Measurements from ENCODE around the gene CAMK2B.

Gene CAMK2B

DNA sequence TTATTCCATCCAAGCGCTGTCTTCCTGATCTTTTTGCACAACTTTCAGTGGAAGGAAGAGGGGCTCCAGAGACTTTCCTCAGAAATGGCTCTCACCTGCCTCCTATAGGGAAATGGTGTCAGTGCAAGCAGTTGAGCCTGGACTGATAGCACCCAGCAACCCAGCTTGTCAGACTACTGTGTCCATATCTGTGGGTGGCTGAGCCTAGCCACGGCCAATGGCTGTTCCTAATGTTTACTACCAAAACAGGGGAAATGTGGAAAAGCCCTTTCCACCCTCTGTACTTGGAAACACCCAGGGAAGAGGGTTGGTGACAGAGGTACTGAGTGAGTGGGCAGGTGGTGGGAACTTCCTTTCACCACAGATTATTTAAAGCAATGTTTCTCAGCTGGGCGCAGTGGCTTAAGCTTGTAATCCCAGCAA, 128.9 kb downstream of the CAMK2B start:
- H3K4me1 ChIP-seq (ENCODE audit: control insufficient read depth, insufficient read depth, low read length) = peaks cover 6% of the 10 kb centered on the region
- no peak overlapping the region for H3K9ac ChIP-seq (ENCODE audit: low read depth, low read length)
- H3K4me2 ChIP-seq (ENCODE audit: low read length) = no peak overlapping the region
- H3K9me3 ChIP-seq (replicated peaks; ENCODE audit: low read length) = no peaks in the 10 kb centered on the region
- H3K4me3 ChIP-seq (ENCODE audit: low read length) = no peak overlapping the region
- H3K36me3 ChIP-seq (ENCODE audit: insufficient read depth, low read length) = no peaks in the 10 kb centered on the region
- H3K27me3 ChIP-seq (ENCODE audit: control insufficient read depth, insufficient read depth, low read length) = peaks cover 6% of the 10 kb centered on the region

DNA sequence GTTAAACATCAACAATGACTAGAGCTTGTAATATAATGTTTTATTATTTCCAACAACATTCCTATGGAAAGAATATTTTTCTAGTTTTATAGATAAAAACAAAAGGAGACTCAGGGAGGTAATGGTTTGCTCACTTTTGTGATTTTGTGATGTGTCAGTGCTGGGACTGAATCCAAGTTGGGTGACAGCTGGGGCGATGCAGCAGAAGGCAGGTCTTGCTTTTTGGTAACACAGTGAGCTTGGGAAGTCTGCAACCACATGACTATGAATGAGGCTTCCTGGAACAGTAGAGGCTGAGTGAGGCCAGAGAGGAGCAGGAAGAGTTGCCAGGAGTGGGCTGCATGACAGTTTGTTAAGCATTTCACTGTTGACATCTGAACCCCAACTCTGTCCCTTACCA, 129.5 kb downstream of the CAMK2B start:
- peaks cover 6% of the 10 kb centered on the region for H3K27me3 ChIP-seq (ENCODE audit: control insufficient read depth, insufficient read depth, low read length)
- H3K36me3 ChIP-seq (ENCODE audit: insufficient read depth, low read length) = no peaks in the 10 kb centered on the region
- H3K9me3 ChIP-seq (replicated peaks; ENCODE audit: low read length) = no peaks in the 10 kb centered on the region
- no peak overlapping the region for H3K4me3 ChIP-seq (ENCODE audit: low read length)
- no peak overlapping the region for H3K4me2 ChIP-seq (ENCODE audit: low read length)
- H3K4me1 ChIP-seq (ENCODE audit: control insufficient read depth, insufficient read depth, low read length) = peaks cover 6% of the 10 kb centered on the region
- H3K9ac ChIP-seq (ENCODE audit: low read depth, low read length) = no peak overlapping the region

GRCh38 chr7:44194562-44195145, 130.7 kb downstream of the CAMK2B start:
- Histone ChIP-seq H3K4me2 (ENCODE audit: low read length) (no peak overlapping the region), H3K9ac (ENCODE audit: low read depth, low read length) (no peak overlapping the region), H3K27me3 (ENCODE audit: control insufficient read depth, insufficient read depth, low read length) (peaks cover 11% of the 10 kb centered on the region), H3K9me3 (replicated peaks; ENCODE audit: low read length) (no peaks in the 10 kb centered on the region), H3K4me1 (ENCODE audit: control insufficient read depth, insufficient read depth, low read length) (peaks cover 6% of the 10 kb centered on the region), H3K4me3 (ENCODE audit: low read length) (no peak overlapping the region), H3K36me3 (ENCODE audit: insufficient read depth, low read length) (no peaks in the 10 kb centered on the region)

DNA sequence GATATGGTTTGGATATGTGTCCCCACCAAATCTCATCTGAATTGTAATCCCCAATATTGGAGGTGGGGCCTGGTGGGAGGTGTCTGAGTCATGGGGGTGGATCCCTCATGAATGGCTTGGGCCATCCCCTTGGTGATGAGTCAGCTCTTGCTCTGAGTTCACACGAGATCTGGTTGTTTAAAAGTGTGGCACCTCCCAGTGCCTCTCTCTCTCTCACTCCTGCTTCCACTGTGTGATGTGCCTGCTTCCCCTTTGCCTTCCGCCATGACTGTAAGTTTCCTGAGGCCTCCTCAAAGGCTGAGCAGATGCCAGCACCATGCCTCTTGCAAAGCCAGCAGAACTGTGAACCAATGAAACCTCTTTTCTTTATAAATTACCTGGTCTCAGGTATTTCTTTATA, 131.3 kb downstream of the CAMK2B start:
- H3K4me3 ChIP-seq (ENCODE audit: low read length) = no peak overlapping the region
- no peaks in the 10 kb centered on the region for H3K9me3 ChIP-seq (replicated peaks; ENCODE audit: low read length)
- H3K4me2 ChIP-seq (ENCODE audit: low read length) = no peak overlapping the region
- no peaks in the 10 kb centered on the region for H3K36me3 ChIP-seq (ENCODE audit: insufficient read depth, low read length)
- H3K27me3 ChIP-seq (ENCODE audit: control insufficient read depth, insufficient read depth, low read length) = peaks cover 11% of the 10 kb centered on the region
- no peak overlapping the region for H3K9ac ChIP-seq (ENCODE audit: low read depth, low read length)
- peaks cover 6% of the 10 kb centered on the region for H3K4me1 ChIP-seq (ENCODE audit: control insufficient read depth, insufficient read depth, low read length)

GRCh38 chr7:44193011-44193802, 132.2 kb downstream of the CAMK2B start:
- no peak overlapping the region for H3K9ac ChIP-seq (ENCODE audit: low read depth, low read length)
- H3K4me1 ChIP-seq (ENCODE audit: control insufficient read depth, insufficient read depth, low read length) = peaks cover 6% of the 10 kb centered on the region
- H3K4me3 ChIP-seq (ENCODE audit: low read length) = no peak overlapping the region
- H3K9me3 ChIP-seq (replicated peaks; ENCODE audit: low read length) = no peaks in the 10 kb centered on the region
- no peak overlapping the region for H3K4me2 ChIP-seq (ENCODE audit: low read length)
- peaks cover 18% of the 10 kb centered on the region for H3K27me3 ChIP-seq (ENCODE audit: control insufficient read depth, insufficient read depth, low read length)
- H3K36me3 ChIP-seq (ENCODE audit: insufficient read depth, low read length) = no peaks in the 10 kb centered on the region

DNA sequence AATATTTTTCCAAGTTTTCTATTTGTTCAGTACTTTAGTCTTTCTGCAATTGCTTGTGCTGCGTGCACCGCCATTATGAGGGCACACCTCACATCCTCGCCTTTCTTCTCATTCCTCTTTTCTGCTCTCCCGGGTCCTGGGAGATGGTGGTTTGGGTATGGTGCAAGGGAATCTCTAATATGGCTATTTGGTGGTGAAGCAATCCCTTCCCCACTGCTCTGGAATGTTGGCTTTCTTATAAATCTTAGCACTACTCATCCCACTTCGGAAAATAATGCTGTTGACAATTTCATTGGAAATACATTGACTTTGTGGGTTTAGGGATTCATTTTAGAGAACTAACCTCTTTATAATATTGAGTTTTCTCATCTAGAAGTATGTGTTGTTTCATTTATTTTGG, 134.2 kb downstream of the CAMK2B start:
- Histone ChIP-seq H3K4me1 (ENCODE audit: control insufficient read depth, insufficient read depth, low read length) (peaks cover 5% of the 10 kb centered on the region), H3K9ac (ENCODE audit: low read depth, low read length) (no peak overlapping the region), H3K27me3 (ENCODE audit: control insufficient read depth, insufficient read depth, low read length) (peaks cover 27% of the 10 kb centered on the region), H3K36me3 (ENCODE audit: insufficient read depth, low read length) (no peaks in the 10 kb centered on the region), H3K9me3 (replicated peaks; ENCODE audit: low read length) (no peaks in the 10 kb centered on the region), H3K4me2 (ENCODE audit: low read length) (no peak overlapping the region), H3K4me3 (ENCODE audit: low read length) (no peak overlapping the region)

DNA sequence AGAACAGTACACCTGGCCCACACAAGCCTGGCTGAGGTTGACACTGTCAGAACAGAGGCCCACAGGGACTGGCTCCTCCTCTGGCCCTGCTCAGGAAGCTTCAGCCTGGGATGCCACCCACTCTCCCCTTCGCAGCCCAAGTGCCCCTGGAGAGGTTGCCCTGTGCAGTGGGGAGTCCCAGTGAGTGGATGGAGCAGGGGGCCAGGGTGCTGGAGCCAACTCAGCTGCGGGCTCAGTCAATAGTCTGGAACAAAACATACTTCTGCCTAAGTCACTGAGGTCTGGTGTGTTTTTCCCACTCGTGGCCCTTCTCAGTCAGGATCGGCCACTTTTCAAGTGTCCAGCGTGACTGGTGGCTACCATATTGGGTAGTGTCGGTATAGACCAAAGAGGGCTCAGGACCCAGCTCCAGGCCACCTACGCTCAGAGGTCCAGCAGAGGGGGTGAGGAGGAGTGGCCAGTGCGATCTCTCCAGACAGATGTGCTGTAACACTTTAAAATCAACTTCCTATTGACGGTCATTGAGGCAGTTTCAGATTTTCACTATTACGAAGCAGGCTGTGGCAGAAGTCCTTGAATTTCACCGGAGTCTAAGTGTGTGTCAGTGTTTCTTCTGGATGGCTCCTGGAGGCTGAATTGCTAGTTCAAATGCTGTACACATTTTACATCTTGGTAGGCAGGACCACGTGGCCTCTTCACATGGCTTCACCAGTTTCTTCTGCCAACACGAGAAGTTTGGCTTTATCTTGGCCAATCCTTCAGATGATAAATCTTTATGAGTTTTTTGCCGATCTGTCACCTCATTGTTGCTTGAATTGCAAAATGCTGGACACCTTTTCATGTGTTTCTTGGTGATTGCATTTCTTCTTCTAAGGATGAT, 135.2 kb downstream of the CAMK2B start:
- Histone ChIP-seq H3K36me3 (ENCODE audit: insufficient read depth, low read length) (no peaks in the 10 kb centered on the region), H3K4me1 (ENCODE audit: control insufficient read depth, insufficient read depth, low read length) (peaks cover 3% of the 10 kb centered on the region), H3K4me3 (ENCODE audit: low read length) (no peak overlapping the region), H3K9me3 (replicated peaks; ENCODE audit: low read length) (no peaks in the 10 kb centered on the region), H3K4me2 (ENCODE audit: low read length) (no peak overlapping the region), H3K27me3 (ENCODE audit: control insufficient read depth, insufficient read depth, low read length) (peaks cover 27% of the 10 kb centered on the region), H3K9ac (ENCODE audit: low read depth, low read length) (no peak overlapping the region)

DNA sequence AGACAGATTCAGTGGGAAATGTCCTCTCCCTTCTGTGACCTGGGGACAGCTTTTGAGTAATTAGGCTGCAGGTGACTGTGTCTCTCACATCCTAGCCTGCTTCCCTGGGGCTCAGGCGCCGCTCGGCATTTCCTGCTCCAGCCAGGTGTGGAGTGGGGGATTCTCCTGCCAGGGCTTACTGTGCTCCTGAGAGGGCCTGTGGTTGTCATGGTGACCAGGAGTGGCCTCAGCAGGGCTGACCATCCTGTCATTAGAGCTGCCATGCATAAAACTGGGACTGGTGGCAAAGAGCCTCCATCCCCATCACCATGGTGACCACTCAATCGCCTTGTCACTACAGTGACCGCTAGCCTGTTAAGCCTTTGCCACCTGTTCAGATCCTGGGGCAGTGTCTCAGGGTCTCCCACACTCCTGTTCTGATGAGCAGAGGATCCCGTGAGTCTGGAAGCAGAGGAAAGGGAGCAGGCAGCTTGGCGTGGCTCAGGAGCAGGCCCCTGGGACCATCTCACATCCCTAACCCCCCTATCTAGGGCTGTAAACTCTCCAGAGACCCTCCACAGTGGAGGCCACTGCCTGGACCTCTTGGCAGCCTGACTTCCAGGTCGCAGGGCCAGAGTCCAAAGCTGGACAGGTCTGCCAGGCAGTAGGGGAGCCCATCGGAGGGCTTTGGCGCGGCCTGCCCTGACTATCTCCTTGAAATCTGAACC, 136.0 kb downstream of the CAMK2B start, which contains the start of gene GCK:
TSS of gene GCK (minus strand) at position 154 of the 707 bp plus-strand sequence. CDS start 486 bp downstream, outside the sequence.
- Histone ChIP-seq H3K9ac (ENCODE audit: low read depth, low read length) (no peak within 1 kb of the TSS), H3K27me3 (ENCODE audit: control insufficient read depth, insufficient read depth, low read length) (peaks cover 27% of the 10 kb centered on the region)

GRCh38 chr7:44188480-44189225, 136.7 kb downstream of the CAMK2B start:
- H3K4me3 ChIP-seq (ENCODE audit: low read length) = no peak overlapping the region
- no peak overlapping the region for H3K9ac ChIP-seq (ENCODE audit: low read depth, low read length)
- H3K4me2 ChIP-seq (ENCODE audit: low read length) = no peak overlapping the region
- no peaks in the 10 kb centered on the region for H3K36me3 ChIP-seq (ENCODE audit: insufficient read depth, low read length)
- H3K4me1 ChIP-seq (ENCODE audit: control insufficient read depth, insufficient read depth, low read length) = peaks cover 17% of the 10 kb centered on the region
- H3K9me3 ChIP-seq (replicated peaks; ENCODE audit: low read length) = no peaks in the 10 kb centered on the region
- H3K27me3 ChIP-seq (ENCODE audit: control insufficient read depth, insufficient read depth, low read length) = peaks cover 27% of the 10 kb centered on the region

More for the DNA sequence above, 136.0 kb downstream of the CAMK2B start, which contains the start of gene GCK:
- Histone ChIP-seq H3K4me1 (ENCODE audit: control insufficient read depth, insufficient read depth, low read length) (peaks cover 11% of the 10 kb centered on the region), H3K9me3 (replicated peaks; ENCODE audit: low read length) (no peaks in the 10 kb centered on the region), H3K4me3 (ENCODE audit: low read length) (no peak within 1 kb of the TSS), H3K4me2 (ENCODE audit: low read length) (no peak within 1 kb of the TSS), H3K36me3 (ENCODE audit: insufficient read depth, low read length) (no peaks in the 10 kb centered on the region)

DNA sequence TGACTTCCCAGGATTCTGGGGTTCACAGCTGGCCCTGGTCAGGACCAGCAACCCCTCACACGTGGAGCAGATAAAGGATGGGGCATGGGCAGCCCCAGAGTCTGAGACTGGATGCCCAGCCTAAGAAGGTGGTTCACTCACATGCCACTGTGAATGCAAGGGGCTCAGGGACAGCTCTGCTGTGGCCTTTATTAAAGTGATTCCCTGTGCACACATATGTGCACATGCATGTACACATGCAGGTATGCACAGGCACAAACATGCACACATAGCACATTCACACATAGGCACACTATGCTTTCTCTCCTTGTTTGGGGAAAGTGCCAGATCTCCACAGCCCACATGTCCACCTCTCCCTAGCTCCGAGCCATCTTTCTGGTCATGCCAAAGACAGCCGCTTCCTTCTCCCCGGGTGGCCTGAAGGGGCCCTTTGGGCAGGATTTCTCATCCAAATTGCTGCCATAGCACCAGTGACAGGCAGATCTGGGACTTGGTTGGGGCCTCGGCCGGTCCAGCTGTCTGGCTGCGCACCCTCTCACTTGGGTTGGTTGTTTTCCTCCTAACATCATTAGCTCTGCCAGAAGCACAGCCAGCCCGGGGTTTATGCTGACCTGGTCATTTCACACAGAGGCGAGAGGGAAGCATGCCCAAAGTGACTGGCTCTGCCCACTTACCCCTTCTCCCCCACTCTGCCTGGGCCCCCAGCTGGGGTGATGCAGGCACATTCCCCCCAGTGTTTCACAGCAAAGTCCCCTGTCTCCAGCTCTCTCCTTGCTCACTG, 137.6 kb downstream of the CAMK2B start:
- Histone ChIP-seq H3K27me3 (ENCODE audit: control insufficient read depth, insufficient read depth, low read length) (peaks cover 33% of the 10 kb centered on the region), H3K9ac (ENCODE audit: low read depth, low read length) (no peak overlapping the region), H3K9me3 (replicated peaks; ENCODE audit: low read length) (peaks cover 7% of the 10 kb centered on the region), H3K36me3 (ENCODE audit: insufficient read depth, low read length) (no peaks in the 10 kb centered on the region), H3K4me3 (ENCODE audit: low read length) (no peak overlapping the region), H3K4me1 (ENCODE audit: control insufficient read depth, insufficient read depth, low read length) (peaks cover 17% of the 10 kb centered on the region), H3K4me2 (ENCODE audit: low read length) (no peak overlapping the region)

Measured in skeletal muscle satellite cell (primary cell).